GM21423 (cell line): Measurements from ENCODE around the gene EIF3L.

Source experiments
- ATAC-seq: cut with Tn5 transposase; IDR thresholded peaks from one replicate; pipeline ENCODE4 v1.9.1; 2021; ENCODE audit warnings: mild to moderate bottlenecking, moderate library complexity; ENCODE audit not compliant: unreplicated experiment

EIF3L gene

DNA sequence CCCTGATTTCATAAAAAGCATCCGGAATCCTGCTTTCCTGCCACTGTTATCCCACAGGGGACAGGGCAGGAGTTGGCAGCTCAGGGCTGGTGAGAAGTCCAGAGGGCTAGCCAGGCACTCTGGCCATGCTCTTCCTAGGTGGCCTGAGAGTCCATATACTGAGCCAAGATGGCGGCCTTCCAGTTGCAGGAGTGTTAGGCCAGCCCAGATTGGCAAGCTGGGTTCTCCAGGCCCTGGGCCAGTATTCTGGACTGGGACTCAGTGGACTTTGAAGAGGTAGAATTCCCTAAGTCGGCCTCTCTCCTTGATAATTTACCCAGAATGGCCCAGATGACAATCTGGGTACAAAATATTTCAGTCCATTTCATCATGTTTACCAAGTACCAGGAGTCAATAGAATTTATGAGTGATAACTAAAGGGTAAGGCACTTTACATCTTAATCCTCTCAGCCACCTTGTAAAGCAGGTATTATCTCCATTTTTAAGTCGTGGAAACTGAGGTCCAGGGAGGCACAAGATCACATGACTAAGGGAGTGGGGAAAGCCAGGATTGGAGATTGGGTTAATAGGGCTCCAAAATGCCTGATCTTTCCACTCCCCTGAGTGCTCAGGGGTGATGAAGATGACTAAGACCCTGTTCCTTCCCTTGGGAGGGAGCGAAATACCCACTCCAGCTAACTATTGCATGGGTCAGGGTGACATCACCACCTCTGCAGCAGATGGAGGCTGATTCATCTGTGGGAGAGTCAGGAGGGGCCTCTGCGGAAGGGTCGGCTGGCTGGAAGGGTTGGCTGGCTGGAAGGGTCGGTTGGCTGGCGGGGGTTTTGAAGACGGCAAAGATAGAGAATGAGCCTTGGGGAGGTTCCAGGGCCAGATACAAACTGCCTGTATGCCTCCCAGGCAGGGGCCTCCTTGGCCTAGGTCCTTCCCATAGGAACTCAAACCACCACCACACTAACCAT, 55.6 kb downstream of the EIF3L start:
- ATAC-seq: no peak

DNA sequence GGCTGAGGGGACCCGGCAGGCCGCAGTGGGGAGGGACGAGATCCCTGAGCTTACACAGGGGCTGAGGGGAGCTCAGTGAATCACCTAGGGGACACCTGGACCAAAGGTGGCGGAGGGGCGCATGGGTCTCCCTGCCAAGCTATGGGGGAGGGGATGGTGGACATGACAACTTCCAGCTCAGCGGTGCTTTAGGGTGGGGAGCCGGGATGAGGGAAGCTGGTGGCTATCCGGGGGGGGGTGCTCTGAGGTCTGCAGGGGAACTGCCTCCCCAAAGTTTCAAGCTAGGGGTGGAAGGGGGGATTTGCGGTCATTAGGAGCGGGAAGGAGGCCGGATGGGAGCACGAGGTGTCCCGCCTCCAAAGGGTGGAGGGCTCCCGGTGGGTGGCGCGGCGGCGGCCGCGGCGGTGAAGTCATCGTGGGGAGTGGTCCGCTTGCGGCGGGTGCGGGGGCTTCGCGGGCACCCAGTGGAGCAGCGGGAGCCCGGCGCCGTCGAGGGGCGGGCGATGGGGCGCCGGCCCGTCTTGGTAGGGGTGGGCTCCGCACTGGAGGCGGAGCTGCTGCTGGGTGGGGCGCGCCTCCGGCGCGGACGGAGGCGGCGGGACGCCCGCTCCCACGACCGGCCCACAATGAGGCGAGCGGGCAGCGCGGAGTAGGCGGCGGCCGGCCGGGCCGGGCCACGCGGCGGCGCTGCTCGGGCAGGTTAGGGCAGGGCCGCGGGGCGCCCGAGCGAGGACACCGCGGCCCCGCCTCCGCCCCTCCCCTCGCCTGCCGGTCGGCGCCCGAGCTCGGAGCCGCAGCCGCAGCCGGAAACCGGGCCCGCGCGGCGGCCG, 56.5 kb downstream of the EIF3L start, which contains the start of gene MICALL1:
Gene MICALL1 (plus strand): TSS at position 764 of the 830 bp plus-strand sequence. CDS start 126 bp downstream, outside the sequence.
- peak; percentile 80 for ATAC-seq

DNA sequence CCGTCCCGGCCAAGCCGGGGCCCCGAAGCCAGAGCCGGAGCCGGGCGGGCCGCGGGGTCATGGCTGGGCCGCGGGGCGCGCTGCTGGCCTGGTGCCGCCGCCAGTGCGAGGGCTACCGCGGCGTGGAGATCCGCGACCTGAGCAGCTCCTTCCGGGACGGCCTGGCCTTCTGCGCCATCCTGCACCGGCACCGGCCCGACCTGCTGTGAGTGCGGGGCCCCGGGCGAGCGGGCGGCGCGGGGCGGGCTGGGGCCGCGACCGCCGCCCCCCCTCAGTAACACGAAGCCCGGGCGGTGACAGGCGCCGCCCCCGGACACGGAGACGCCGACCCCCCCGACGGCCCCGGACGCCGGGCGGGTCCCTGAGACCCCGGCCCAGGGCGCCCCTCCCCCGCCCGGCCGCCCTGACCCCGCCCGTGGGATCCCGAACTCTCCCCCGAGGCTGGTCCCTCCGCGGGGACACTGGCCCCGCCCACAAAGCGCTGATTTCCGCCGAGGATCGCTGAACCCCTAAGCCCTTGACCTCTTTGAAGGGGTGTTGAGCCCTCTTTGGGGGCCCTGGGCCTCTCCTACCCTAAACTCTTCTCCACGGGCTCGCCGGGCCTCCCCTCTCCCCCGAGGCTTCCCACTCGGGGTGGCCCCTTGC, 57.3 kb downstream of the EIF3L start:
- ATAC-seq: peak; percentile 2

DNA sequence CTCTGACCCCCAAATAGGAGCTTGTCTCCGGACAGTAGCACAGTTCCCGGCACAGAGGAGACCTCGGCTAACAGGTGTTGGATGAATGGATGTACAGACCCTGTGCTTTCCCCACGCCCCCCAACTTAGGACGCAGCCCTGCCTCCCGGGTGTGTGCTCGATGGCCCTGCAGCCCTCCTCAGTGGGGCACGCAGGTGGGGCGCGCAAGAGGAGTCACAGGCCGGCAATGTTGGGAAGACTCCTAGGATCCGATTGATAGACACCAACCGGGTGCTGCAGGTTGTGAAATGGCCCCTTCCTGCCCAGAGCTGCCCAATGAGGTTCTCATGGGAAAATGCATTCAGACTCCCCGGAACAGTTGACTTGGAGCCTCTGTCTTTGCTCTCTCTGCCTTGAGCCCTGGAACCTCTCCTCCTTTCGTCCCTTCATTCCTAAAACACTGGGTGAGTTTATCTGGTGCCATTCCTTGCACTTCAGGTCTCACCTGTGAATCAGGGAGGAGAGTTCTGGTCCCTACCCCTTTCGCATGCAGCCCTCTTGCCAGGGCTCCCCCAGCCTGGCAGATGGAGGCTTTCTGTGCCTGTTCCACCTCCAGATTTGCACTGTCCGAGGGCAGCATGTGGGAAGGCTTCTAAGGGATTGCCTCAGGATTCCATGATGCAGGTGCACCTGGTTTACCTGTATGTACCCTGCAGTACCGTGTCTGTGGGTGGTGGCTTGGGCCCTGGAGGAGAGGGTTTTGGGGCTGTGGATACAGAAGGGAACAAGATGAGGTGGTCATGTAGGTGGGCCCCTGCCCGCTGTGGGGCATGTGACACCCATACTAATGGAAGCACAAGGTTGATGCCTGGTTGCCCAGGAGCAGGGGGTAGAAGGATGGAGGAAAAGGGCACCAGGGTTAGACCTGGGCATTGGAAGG, 58.1 kb downstream of the EIF3L start:
- ATAC-seq: no peak

DNA sequence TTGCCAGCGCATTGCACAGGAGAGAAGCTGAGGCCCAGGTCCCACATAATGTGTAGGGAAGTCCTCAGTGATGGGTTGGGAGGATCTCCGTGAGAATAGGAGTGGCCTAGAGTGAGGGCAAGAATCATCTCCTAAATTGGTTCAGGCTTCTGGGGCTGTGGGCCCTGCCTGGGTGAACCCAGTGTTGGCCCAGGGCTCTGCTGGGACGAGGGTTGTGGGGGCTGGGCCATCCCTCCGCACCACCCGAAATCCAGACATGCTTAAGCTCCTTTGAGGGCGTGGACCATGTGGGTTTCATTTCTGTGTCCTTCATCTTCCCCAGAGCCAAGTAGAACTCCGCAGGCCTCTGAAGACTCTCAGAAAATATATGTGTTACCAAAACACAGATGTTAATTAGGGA, 60.5 kb downstream of the EIF3L start:
- ATAC-seq: no peak

DNA sequence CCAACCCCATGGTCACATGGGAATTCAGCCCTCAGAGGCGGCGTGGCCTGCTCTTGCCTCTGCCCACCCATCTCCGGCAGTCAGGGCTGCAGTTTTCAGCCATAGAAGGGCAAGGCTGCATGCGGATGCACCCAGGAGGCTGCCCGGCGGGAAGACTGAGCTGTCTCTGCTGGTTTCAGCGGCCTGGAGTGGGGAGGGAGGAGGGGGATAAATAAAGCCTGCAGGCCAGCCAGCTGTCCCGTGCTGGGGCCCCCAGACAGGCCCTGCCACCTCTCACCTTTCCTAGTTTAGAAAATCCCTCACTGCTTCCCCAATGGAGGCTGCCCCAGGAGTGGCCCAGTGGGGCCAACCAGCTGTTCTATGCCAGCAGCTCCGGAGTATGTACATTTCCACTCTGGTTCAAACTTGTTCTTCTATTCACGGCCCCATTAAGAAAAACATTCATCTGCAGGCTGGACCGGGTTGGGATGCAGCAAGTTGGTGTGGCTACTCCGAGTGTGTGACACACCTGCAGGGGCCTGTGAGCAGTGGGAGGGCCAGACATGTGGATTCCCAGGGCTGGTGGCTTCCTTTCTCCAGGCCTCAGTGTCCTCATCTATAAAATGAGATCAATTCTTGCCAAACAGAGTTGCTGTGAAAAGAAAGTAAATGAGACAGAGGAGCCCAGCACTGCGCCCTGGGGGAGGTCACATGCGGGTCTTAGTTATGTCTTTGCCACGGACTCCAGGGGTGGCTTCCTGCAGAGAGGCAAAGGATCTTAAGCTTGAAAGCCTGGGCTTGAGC, 61.9 kb downstream of the EIF3L start:
- no peak for ATAC-seq

DNA sequence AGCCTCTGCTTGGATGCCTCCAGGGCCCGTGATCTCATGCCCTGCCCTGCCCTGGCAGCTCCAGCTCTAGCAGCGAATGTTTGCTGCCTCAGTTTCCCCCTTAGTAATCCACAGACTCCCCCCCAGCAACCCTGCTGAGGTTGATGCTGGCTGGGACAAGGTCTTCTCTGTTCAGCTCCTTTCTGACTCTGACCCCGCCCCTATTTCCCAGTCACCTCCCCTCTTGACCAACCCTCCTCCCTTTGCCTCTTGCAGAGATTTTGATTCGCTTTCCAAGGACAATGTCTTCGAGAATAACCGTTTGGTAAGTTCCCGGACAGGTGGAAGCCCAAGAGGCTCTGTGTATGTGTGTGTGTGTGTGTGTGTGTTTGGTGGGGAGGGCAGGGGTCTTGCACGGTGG, 62.5 kb downstream of the EIF3L start:
- no peak for ATAC-seq

DNA sequence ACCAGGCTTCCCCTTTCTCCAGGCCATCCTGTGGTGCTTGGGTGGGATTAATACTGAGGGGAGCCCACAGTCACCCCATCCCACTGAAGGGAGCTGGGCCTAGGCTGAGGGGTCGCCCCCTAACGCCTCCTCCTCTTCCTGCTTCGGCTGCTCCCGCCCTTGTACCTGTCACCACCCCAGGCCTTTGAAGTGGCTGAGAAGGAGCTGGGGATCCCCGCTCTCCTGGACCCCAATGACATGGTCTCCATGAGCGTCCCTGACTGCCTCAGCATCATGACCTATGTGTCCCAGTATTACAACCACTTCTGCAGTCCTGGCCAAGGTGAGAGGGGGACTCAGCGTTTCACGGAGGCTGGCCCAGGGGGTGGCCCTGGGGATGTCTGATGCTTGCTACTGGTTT, 63.0 kb downstream of the EIF3L start:
- ATAC-seq: no peak

DNA sequence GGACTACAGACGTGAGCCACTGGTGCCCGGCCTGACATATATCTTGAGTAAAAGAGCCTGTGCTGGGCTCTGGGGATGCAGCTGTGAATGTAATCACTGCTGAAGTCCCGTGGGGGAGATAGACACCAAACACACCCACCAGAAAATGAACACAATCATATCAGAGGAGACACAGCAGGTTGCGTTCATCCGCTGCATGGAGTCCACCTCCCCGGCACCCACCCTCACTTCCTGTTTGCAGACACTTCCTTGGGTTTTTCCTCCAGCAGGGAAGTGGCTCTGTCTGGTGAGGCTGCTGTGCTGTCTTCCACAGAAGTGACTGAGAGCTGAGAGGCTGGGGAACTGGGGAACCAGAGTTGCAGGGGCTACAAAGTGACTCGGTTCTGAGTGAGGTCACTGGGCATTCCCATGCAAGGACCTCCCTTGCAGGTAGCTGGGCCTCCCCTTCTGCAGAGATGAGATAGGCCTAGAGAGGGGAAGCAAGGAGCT, 64.1 kb downstream of the EIF3L start:
- no peak for ATAC-seq

DNA sequence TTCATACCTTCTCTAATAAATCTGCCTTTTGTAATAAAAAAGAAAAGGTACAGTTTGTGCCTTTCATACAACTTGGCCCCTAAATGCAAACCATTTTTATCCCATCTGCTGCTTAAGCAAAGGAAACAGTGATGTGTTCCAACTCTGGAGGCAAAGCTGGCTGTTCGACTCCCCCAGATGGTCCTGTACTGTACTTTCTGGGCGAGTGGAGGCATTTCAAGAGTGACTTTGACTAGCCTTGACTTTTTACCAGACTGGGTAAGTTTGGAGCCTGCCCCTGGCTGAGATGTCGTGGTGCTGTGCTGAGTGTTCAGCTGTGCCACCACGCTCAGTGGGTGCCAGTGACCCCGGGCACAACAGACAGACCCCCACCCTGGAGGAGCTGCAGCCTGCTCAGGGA, 67.1 kb downstream of the EIF3L start:
- no peak for ATAC-seq

DNA sequence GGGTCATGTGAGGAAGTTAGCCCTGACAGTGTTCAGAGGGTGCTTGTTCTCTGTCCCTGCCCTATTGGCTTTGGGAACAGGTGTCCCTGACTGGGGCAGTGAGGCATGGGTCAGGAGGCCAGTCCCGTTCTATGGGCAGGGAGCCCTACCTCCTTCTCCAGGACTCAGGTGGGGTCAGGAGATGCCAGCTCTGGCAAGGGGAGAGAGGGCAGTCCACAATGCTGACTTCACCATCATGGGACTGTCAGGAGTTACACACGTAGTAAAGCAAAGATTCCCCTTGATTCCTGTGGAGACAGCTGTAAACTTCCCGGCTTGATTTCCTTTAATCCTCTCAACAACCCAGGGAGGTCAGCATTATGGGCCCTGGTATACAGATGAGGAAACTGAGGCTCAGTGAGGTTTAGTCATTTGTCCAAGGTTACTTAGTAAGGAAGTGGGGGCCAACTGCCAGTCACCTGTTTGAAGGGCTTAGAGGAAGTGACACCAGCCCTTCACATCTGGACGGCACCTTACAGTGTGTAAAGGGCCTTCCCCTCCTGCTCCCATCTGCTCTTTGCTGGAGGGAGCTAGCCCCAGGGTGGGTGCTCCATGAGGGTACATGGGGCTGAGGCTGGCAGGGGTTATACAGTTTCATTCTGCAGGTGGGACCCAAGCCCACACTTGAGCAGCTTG, 68.8 kb downstream of the EIF3L start:
- no peak for ATAC-seq

DNA sequence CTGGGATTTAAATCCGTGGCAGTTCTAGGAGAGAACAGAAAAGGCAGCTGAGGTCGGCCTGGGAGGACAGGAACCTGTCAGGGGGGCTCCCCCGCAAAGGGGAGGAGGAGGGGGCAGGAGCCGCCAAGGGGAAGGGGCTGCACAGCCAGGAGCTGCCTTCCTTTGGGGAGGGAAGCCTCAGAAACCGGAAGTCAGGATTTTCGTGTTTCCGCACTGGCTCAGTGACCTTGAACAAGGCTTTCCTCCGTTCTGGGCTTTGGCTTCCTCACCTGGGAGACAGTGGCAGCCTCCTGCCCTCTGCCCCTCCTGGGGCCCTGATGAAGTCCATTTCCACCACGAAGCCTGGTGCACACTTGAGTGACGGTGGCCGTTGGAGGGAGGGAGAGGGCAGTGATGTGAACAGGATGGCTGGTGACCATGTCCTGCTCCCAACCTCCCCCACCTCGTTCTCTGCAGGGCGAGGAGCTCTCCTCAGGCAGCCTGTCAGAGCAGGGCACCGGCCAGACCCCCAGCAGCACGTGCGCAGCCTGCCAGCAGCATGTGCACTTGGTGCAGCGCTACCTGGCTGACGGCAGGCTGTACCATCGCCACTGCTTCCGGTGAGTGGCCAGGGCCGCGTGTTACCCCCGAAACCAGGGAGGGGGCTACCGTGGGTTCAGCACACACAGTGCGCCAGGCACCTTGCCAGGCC, 69.5 kb downstream of the EIF3L start:
- no peak for ATAC-seq

DNA sequence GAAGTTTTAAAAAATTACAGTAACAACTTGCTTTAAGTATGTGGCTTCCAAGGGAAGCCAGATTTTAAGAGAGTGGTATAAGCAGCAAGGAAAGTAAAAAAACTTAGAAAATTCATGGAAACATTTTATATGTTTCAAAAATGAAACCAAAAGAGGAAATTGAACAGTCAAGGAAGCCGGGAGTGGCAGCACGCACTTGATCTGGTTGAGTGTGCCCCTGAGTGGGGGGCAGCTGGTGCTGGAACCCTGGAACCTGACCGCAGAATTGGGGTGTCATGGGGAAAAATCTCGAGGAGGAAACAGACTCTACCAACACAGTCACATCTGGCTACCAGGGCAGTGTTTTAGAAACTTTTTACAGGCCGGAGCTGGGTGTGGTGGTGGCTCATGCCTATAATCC, 70.9 kb downstream of the EIF3L start:
- no peak for ATAC-seq

DNA sequence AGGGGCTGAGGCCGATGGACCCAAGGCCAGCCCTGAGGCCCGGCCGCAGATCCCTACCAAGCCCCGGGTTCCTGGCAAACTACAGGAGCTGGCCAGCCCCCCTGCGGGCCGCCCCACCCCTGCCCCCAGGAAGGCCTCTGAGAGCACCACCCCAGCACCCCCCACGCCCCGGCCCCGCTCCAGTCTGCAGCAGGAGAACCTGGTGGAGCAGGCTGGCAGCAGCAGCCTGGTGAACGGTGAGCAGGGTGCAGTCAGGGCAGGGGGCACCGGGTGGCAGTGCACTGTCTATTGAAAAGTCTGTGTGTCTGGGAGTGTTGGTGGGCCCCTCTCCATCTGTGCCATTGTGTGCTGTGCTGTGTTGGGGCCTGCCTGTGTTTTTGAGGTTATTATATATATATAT, 73.0 kb downstream of the EIF3L start:
- no peak for ATAC-seq

DNA sequence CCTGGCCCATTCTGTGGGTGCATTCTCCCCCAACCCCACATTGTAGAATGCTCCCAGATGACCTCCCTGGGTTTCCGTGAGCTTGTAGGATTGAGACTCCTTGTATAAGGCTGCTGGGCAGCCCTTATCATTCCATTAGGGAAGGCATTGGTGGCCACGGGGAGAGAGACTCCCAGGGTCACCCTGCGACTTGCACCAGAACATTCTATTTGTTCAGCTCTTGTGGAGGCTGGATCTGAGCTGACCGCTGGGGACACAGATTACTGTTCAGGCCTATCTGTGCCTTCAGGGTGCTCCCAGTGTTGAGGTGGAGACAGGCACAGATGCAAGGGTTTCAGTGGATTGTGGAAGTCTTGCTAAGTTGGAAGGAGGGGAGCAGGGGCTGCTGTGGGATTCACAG, 74.7 kb downstream of the EIF3L start:
- ATAC-seq: no peak

DNA sequence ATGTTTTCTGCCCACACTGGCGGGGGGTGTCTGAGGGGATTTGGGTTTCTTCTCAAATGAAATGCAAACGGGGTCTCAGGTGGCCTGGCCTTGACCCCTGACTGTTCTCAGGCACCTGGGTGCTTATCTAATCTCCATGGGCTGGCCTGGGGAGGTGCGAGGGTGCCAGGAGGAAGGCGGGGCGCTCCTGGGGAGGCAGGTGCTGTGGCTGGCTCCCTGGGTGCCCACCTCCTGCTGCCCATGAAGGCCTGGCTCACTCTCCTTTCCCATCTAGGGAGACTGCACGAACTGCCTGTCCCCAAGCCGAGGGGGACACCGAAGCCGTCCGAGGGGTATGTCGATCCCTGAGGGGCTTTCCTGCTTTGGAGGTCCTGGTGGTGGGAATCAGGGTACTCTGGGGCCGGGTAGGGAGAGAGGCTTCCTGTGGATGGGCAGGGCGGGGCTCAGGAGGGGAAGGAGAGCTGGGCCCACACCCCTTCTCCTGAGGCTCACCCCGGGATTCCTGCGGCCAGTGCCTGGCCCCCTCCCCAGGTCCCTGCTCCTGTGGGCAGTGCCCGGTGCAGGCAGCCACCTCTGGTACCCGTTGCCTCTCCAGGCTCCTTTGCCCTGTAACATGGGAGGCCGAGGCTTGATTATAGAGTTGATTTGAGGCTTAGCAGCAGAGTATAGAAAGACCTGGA, 75.3 kb downstream of the EIF3L start:
- ATAC-seq: no peak

DNA sequence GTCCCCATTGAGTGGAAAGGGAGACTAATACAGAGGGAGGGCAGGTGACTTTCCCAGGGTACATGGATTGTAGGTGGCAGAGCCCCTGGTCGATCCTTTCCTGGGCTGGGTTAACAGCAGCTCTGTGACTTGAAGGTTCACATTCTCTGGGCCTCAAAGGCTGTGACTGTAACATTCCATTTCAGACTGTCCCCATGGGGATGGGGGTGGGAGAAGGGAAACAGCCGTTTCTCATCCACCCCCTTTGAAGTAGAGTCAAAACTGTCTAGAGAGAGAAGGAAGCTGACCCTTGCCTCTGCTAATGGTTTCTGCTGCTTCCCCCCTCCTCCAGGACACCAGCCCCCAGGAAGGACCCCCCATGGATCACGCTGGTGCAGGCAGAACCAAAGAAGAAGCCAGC, 76.1 kb downstream of the EIF3L start:
- ATAC-seq: no peak

DNA sequence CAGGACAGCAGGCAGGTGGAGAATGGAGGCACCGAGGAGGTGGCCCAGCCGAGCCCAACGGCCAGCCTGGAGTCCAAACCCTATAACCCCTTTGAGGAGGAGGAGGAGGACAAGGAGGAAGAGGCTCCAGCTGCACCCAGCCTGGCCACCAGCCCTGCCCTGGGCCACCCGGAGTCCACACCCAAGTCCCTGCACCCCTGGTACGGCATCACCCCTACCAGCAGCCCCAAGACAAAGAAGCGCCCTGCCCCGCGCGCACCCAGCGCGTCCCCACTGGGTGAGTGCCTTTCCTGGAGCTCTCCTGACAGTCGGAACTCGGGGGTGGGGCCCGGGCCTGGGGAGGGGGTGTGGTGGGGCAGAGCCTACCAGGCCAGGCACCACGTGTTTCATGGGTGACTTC, 76.5 kb downstream of the EIF3L start:
- ATAC-seq: no peak
